H1 (cell line): ENCODE data around the gene MYORG. TPM values are rescaled to one million over a fixed set of nuclear protein-coding genes. Genes with fewer than 3 reads are reported as not detected.

Experiments used
- TAF1 ChIP-seq: IDR thresholded peaks from 2 replicates; pipeline ENCODE4 v1.6.1; 2011; ENCODE audit warnings: mild to moderate bottlenecking, low read depth, low read length
- polyA plus RNA-seq, 7 experiments: library from polyadenylated mRNA; depleted of rRNA in 3 of 7; stranded (reverse) in 5 of 7; unstranded in 2 of 7; fragments of >200 nt in 5 of 7; fragments of 200-250 nt in 2 of 7; gene quantifications; 1 replicate in 5 of 7; 2 replicates in 1 of 7; 4 replicates in 1 of 7; pipeline versions ENCODE4 v1.2.1 to v1.2.3, GENCODE V29; 2011 to 2013; ENCODE audit warnings: missing spikeins in 2 of 7, mixed read lengths in 2 of 7
- total RNA-seq: library from RNA; stranded (reverse); fragmentation: NEBNext Ultra II Directional; extraction: Animal tissue kit (Norgen Biotek cat#: 25700); gene quantifications from 2 replicates; pipeline ENCODE4 v1.2.1, GENCODE V29; 2021

Gene MYORG
- total and polyA plus RNA-seq, 2 of the 8 experiments (the other 6 are each of a cell fraction or from before 2014, with no cell fraction given) = 1.2 to 5.9 TPM

GRCh38 chr9:34380511-34381315 lies 4.0 kb upstream of the MYORG start (continued):
- TF ChIP-seq TAF1 = peak; percentile 43; the same call in 1 of the 2 replicates
